K562 (cell line): ENCODE results near the gene UCKL1. TPM values are rescaled to one million over a fixed set of nuclear protein-coding genes. Genes with fewer than 3 reads are reported as not detected.

Source experiments
- ARID1B ChIP-seq: fragments of 450-650 bp; IDR thresholded peaks from 2 replicates; pipeline ENCODE4 v1.6.1; 2016; ENCODE audit warnings: antibody characterized with exemption, mild to moderate bottlenecking, inconsistent platforms
- DDX20 ChIP-seq: fragments of 450-650 bp; IDR thresholded peaks from 2 replicates; pipeline ENCODE4 v1.6.1; 2016; ENCODE audit warnings: missing genetic modification characterization, low read depth, mild to moderate bottlenecking, missing compliant biosample characterization, moderate library complexity
- DLX4 ChIP-seq: fragments of 250-450 bp; sonication (Bioruptor Pico); IDR thresholded peaks from 2 replicates; pipeline ENCODE4 v1.6.1; 2021; ENCODE audit warnings: mild to moderate bottlenecking
- HDAC1 ChIP-seq, 2 experiments: fragments of 450-650 bp; IDR thresholded peaks; 2 replicates each; pipeline ENCODE4 v1.6.1; 2016 to 2017; ENCODE audit warnings: inconsistent platforms in 1 of 2, mild to moderate bottlenecking in 1 of 2, moderate library complexity in 1 of 2
- HMG20A ChIP-seq: fragments of 450-650 bp; formaldehyde crosslinking; conservative IDR thresholded peaks from 2 replicates; pipeline ENCODE4 v1.4.0; 2020; ENCODE audit warnings: mild to moderate bottlenecking, mixed read lengths
- L3MBTL2 ChIP-seq: fragments of 450-650 bp; IDR thresholded peaks from 2 replicates; pipeline ENCODE4 v1.6.1; 2016; ENCODE audit warnings: mild to moderate bottlenecking, moderate library complexity
- LARP7 ChIP-seq: fragments of 450-650 bp; IDR thresholded peaks from 2 replicates; pipeline ENCODE4 v1.6.1; 2016
- PPARD ChIP-seq: fragments of 250-450 bp; sonication (Bioruptor Pico); IDR thresholded peaks from 2 replicates; pipeline ENCODE4 v1.8.0; 2022; ENCODE audit warnings: inconsistent platforms, mild to moderate bottlenecking, moderate library complexity
- PRMT5 ChIP-seq: sonication (generic); formaldehyde crosslinking; IDR thresholded peaks from 2 replicates; pipeline ENCODE4 v1.5.0; 2020; ENCODE audit warnings: missing genetic modification reagents
- SNAPC5 ChIP-seq: fragments of 250-450 bp; sonication (Bioruptor Pico); IDR thresholded peaks from 2 replicates; pipeline ENCODE4 v1.8.0; 2021; ENCODE audit warnings: moderate library complexity, mild to moderate bottlenecking, inconsistent platforms
- TAF1 ChIP-seq: IDR thresholded peaks from 2 replicates; pipeline ENCODE4 v1.6.1; 2011; ENCODE audit warnings: mild to moderate bottlenecking, low read length, moderate library complexity; ENCODE audit not compliant: insufficient read depth, control insufficient read depth, severe bottlenecking; ENCODE audit errors: extremely low read depth
- TEAD1 ChIP-seq, 2 experiments: fragments of 450-650 bp in 1 of 2; sonication (generic) in 1 of 2; formaldehyde crosslinking; IDR thresholded peaks; 2 replicates each; pipeline versions ENCODE4 v1.4.0 to v1.8.0; 2020 to 2022; ENCODE audit warnings: mild to moderate bottlenecking in 2 of 2, missing genetic modification reagents in 1 of 2
- ZBTB33 ChIP-seq: sonication (generic); formaldehyde crosslinking; IDR thresholded peaks from 2 replicates; pipeline ENCODE4 v1.8.1; 2023; ENCODE audit warnings: mild to moderate bottlenecking, missing genetic modification reagents
- ZC3H4 ChIP-seq: sonication (generic); formaldehyde crosslinking; IDR thresholded peaks from 2 replicates; pipeline ENCODE4 v1.9.0; 2021; ENCODE audit warnings: missing genetic modification reagents, borderline replicate concordance
- ZFP1 ChIP-seq: fragments of 450-650 bp; formaldehyde crosslinking; IDR thresholded peaks from 2 replicates; pipeline ENCODE4 v1.4.0; 2020; ENCODE audit warnings: mild to moderate bottlenecking, mixed read lengths
- ZKSCAN1 ChIP-seq: fragments of 150-350 bp; IDR thresholded peaks from 2 replicates; pipeline ENCODE4 v1.6.1; 2016; ENCODE audit warnings: low read depth, low read length
- ZNF444 ChIP-seq: fragments of 250-450 bp; sonication (Bioruptor Pico); IDR thresholded peaks from 2 replicates; pipeline ENCODE4 v1.4.0; 2020; ENCODE audit warnings: mild to moderate bottlenecking, moderate library complexity
- ZNF551 ChIP-seq: fragments of 250-450 bp; sonication (Bioruptor Pico); IDR thresholded peaks from 2 replicates; pipeline ENCODE4 v1.5.0; 2021; ENCODE audit warnings: mild to moderate bottlenecking, moderate library complexity
- polyA plus RNA-seq, 8 experiments: library from polyadenylated mRNA; depleted of rRNA in 4 of 8; stranded (reverse) in 5 of 8; unstranded in 3 of 8; fragments of >200 nt; fragmentation: Nextera tagmentation in 2 of 8; fragmentation: Illumina TruSeq in 1 of 8; extraction: Ambion mirVana in 2 of 8; extraction: Trizol in 1 of 8; gene quantifications; 2 replicates each; pipeline versions ENCODE4 v1.2.1 to v1.2.3, GENCODE V29; 2011 to 2014; ENCODE audit warnings: inconsistent platforms in 1 of 8, missing spikeins in 1 of 8
- total RNA-seq, 7 experiments: library from RNA; depleted of rRNA in 6 of 7; stranded (reverse); fragments of >200 nt in 6 of 7; fragmentation: Illumina TruSeq in 2 of 7; extraction: Trizol in 2 of 7; gene quantifications; 2 replicates each; pipeline versions ENCODE4 v1.2.1 to v1.2.3, GENCODE V29; 2011 to 2021; ENCODE audit warnings: low replicate concordance in 1 of 7

UCKL1 gene
- total and polyA plus RNA-seq, 9 of the 15 experiments (the other 6 are each of a cell fraction or from before 2014, with no cell fraction given), result 3.1 to 52.8 (median 24.2) TPM

- TF ChIP-seq ZBTB33, result 0 out of 2 replicates have a peak, but pooled peaks have one; percentile 27
- no peak for TF ChIP-seq ZNF551 (CRISPR knock-in tag)
- TF ChIP-seq HMG20A (CRISPR knock-in tag), result no peak
- no peak for TF ChIP-seq ZNF444 (CRISPR knock-in tag)
- no peak for TF ChIP-seq SNAPC5 (CRISPR knock-in tag)
- no peak for TF ChIP-seq ZFP1 (CRISPR knock-in tag)
- TF ChIP-seq DDX20, result no peak
- TF ChIP-seq PPARD, result no peak
- no peak for TF ChIP-seq ZC3H4 (CRISPR knock-in tag)
- no peak; the same call in 1 of the 2 replicates for TF ChIP-seq ARID1B
- peak in 1 of 2 experiments; percentile 80; a peak in 2 of 4 replicates for TF ChIP-seq HDAC1 (IDR thresholded peaks at IDR 0.05)
- TF ChIP-seq TAF1, result peak; percentile 61
- no peak; the same call in 1 of the 2 replicates for TF ChIP-seq ZKSCAN1
- no peak for TF ChIP-seq LARP7
- no peak for TF ChIP-seq DLX4 (CRISPR knock-in tag)
- no peak for TF ChIP-seq PRMT5 (CRISPR knock-in tag)
- TF ChIP-seq L3MBTL2, result peak; percentile 87
- TF ChIP-seq TEAD1 (CRISPR knock-in tag; IDR thresholded peaks at IDR 0.05), result peak; percentile 50 to 79; a peak in 2 of 4 replicates
Observed at GRCh38 chr20:63955827-63956663, at the start of gene UCKL1 (continued).
